Measurements from ENCODE around the gene PIGM. TPM values are rescaled to one million over a fixed set of nuclear protein-coding genes. Genes with fewer than 3 reads are reported as not detected.
A peak's percentile ranks its signal among the peaks of the same experiment; 100 is the strongest.

PIGM gene
- total RNA-seq, 2 donors from 2014 or later = 4.6 to 5.2 TPM

DNA sequence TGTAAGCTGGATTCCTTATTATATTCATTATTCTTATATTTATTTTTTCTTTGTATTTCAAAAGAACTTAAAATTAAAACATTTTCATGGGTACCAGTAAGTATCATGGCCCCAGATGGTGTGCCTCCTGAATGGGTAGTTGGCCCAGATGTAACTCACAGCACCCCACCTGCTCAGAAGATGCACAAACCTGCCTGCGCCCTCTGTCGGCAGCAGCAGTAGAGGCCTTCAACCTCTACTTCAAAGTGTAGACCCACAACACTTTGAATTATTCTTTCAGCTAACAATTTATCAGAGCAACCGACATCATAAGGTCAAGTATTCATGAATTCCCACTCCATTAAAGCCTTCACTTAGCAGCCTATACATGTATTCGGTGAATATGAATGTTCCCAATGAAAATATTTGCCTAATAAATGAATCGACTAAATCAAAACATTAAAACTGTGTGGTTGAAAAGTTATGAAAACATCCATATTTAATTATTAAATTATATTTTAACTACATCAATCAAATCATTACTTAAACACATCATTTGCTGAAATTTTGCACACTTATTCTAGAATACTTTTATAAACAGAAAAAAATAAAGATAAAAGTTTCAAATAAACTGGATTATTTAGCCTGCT lies 25.4 kb downstream of the PIGM start:
- Histone ChIP-seq H3K9ac (ENCODE audit: extremely low read depth, low read length, poor library complexity, severe bottlenecking) (no peak overlapping the region), H3K27ac (ENCODE audit: low read depth, low read length) (no peak overlapping the region), H3K27me3 (ENCODE audit: control insufficient read depth, insufficient read depth, low read length, poor library complexity, severe bottlenecking) (peaks cover 32% of the 10 kb centered on the region), H3K36me3 (ENCODE audit: control insufficient read depth, insufficient read depth, low read length) (no peaks in the 10 kb centered on the region), H3K4me3 (ENCODE audit: low read length) (no peak overlapping the region), H3K4me1 (ENCODE audit: control insufficient read depth, insufficient read depth, low read length) (no peaks in the 10 kb centered on the region), H3K9me3 (ENCODE audit: control insufficient read depth, low read length) (no peaks in the 10 kb centered on the region)
- H3K27me3 Mint-ChIP-seq (ENCODE audit: insufficient read depth) = peaks cover 31% of the 10 kb centered on the region
- WGBS, 2 experiments (ENCODE audit: insufficient coverage in 1 of 2, insufficient read length in 1 of 2) = 0 to 2% methylated on average over 3 to 4 of the region's 5 CpGs
- TF ChIP-seq, protein P1, sequence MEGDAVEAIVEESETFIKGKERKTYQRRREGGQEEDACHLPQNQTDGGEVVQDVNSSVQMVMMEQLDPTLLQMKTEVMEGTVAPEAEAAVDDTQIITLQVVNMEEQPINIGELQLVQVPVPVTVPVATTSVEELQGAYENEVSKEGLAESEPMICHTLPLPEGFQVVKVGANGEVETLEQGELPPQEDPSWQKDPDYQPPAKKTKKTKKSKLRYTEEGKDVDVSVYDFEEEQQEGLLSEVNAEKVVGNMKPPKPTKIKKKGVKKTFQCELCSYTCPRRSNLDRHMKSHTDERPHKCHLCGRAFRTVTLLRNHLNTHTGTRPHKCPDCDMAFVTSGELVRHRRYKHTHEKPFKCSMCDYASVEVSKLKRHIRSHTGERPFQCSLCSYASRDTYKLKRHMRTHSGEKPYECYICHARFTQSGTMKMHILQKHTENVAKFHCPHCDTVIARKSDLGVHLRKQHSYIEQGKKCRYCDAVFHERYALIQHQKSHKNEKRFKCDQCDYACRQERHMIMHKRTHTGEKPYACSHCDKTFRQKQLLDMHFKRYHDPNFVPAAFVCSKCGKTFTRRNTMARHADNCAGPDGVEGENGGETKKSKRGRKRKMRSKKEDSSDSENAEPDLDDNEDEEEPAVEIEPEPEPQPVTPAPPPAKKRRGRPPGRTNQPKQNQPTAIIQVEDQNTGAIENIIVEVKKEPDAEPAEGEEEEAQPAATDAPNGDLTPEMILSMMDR (conservative IDR thresholded peaks at IDR 0.05) = peak; percentile 98
- H3K36me3 Mint-ChIP-seq (ENCODE audit: low read depth) = no peaks in the 10 kb centered on the region
- no peak overlapping the region for H3K4me3 Mint-ChIP-seq
- DNase-seq = peak; percentile 90
- no peak overlapping the region for H3K27ac Mint-ChIP-seq
- H3K9me3 Mint-ChIP-seq = no peaks in the 10 kb centered on the region
- no peaks in the 10 kb centered on the region for H3K4me1 Mint-ChIP-seq

DNA sequence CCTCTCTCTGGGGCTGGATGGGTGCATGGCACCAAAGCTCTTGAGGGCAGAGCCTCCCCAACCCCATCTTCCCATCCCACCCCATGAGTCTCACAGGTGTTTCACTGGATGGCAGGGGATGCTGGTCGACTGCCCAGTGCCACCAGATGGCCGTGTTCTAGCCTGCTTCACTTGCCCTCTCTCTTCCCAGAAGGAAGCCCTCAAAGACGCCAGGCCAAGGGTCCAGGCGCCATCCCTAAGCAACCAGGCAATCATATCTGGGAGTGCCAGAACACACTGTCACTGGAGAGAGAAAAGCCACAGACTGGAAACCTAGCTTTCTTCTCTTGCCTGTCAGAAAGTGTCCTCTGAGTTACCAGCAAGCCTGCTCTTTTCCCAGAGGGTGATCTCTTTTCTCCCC lies 26.7 kb downstream of the PIGM start:
- Mint-ChIP-seq H3K27me3 (ENCODE audit: insufficient read depth) (peaks cover 27% of the 10 kb centered on the region), H3K9me3 (no peaks in the 10 kb centered on the region), H3K4me1 (no peaks in the 10 kb centered on the region), H3K36me3 (ENCODE audit: low read depth) (no peaks in the 10 kb centered on the region), H3K27ac (no peak overlapping the region), H3K4me3 (no peak overlapping the region)
- no peak for DNase-seq
- no peaks in the 10 kb centered on the region for H3K9me3 ChIP-seq (ENCODE audit: control insufficient read depth, low read length)
- H3K9ac ChIP-seq (ENCODE audit: extremely low read depth, low read length, poor library complexity, severe bottlenecking) = no peak overlapping the region
- TF ChIP-seq, protein P1 (conservative IDR thresholded peaks at IDR 0.05) = no peak
- 88 to 95% methylated on average over 4 of the region's 4 CpGs for WGBS, 2 experiments (ENCODE audit: insufficient coverage in 1 of 2, insufficient read length in 1 of 2)
- H3K36me3 ChIP-seq (ENCODE audit: control insufficient read depth, insufficient read depth, low read length) = no peaks in the 10 kb centered on the region
- no peaks in the 10 kb centered on the region for H3K4me1 ChIP-seq (ENCODE audit: control insufficient read depth, insufficient read depth, low read length)
- peaks cover 31% of the 10 kb centered on the region for H3K27me3 ChIP-seq (ENCODE audit: control insufficient read depth, insufficient read depth, low read length, poor library complexity, severe bottlenecking)
- H3K4me3 ChIP-seq (ENCODE audit: low read length) = no peak overlapping the region
- H3K27ac ChIP-seq (ENCODE audit: low read depth, low read length) = no peak overlapping the region

DNA sequence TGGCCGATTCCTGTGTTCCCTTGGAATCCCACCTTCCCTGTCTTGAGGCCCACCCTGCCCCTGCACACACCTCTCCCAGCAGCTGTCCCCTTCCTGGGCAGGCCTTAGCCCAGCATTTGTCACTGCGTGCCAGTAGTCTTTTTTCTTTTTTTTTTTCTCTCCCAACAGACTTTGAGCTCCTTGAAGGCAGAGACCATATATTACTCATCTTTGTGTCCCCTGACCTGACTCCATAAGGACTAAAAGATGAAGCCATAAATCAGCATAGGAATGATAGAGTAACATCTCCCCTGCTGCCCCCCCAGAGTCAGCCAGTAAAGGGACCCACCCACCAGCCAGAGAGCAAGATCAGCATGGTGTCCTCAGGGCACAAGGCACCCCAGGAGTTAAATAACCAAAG lies 27.4 kb downstream of the PIGM start:
- Histone ChIP-seq H3K9me3 (ENCODE audit: control insufficient read depth, low read length) (no peaks in the 10 kb centered on the region), H3K27ac (ENCODE audit: low read depth, low read length) (no peak overlapping the region), H3K9ac (ENCODE audit: extremely low read depth, low read length, poor library complexity, severe bottlenecking) (no peak overlapping the region), H3K4me3 (ENCODE audit: low read length) (no peak overlapping the region), H3K36me3 (ENCODE audit: control insufficient read depth, insufficient read depth, low read length) (no peaks in the 10 kb centered on the region), H3K4me1 (ENCODE audit: control insufficient read depth, insufficient read depth, low read length) (no peaks in the 10 kb centered on the region), H3K27me3 (ENCODE audit: control insufficient read depth, insufficient read depth, low read length, poor library complexity, severe bottlenecking) (peaks cover 25% of the 10 kb centered on the region)
- no peaks in the 10 kb centered on the region for H3K4me1 Mint-ChIP-seq
- WGBS, 2 experiments (ENCODE audit: insufficient coverage in 1 of 2, insufficient read length in 1 of 2) = 93 to 100% methylated on average over 1 to 2 of the region's 2 CpGs
- TF ChIP-seq, protein P1 (conservative IDR thresholded peaks at IDR 0.05) = no peak
- no peaks in the 10 kb centered on the region for H3K36me3 Mint-ChIP-seq (ENCODE audit: low read depth)
- H3K27ac Mint-ChIP-seq = no peak overlapping the region
- H3K4me3 Mint-ChIP-seq = no peak overlapping the region
- DNase-seq = no peak
- H3K27me3 Mint-ChIP-seq (ENCODE audit: insufficient read depth) = peaks cover 20% of the 10 kb centered on the region
- no peaks in the 10 kb centered on the region for H3K9me3 Mint-ChIP-seq

Measured in endodermal cell (in vitro differentiated cells).